GM19351 (cell line): ENCODE measurements around the gene MRTFA.

Source experiments
- ATAC-seq: cut with Tn5 transposase; IDR thresholded peaks from one replicate; pipeline ENCODE4 v1.9.1; 2021; ENCODE audit warnings: mild to moderate bottlenecking, moderate library complexity; ENCODE audit not compliant: unreplicated experiment

MRTFA gene

DNA sequence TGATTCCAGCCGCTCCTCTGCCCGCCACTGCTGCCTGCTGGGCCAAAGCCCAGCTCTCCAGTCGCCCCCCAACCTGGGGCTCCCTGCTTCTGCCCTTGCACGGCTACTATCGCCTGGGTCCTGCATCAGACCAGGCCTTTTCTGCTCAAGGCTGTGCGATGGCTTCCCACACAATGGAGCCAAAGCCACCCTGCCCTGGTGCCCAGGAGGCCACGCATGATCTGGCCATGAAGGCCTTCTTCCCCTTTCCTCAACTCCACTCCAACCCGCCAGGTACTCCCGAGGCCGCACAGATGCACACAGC lies 220.3 kb downstream of the MRTFA start:
- no peak for ATAC-seq

GRCh38 chr22:40415531-40416266 lies 220.8 kb downstream of the MRTFA start:
- ATAC-seq, result no peak

- no peak for ATAC-seq
These were observed 221.5 kb downstream of the MRTFA start for GRCh38 chr22:40414838-40415505.

- no peak for ATAC-seq
These were observed 222.2 kb downstream of the MRTFA start for GRCh38 chr22:40414311-40414710.

DNA sequence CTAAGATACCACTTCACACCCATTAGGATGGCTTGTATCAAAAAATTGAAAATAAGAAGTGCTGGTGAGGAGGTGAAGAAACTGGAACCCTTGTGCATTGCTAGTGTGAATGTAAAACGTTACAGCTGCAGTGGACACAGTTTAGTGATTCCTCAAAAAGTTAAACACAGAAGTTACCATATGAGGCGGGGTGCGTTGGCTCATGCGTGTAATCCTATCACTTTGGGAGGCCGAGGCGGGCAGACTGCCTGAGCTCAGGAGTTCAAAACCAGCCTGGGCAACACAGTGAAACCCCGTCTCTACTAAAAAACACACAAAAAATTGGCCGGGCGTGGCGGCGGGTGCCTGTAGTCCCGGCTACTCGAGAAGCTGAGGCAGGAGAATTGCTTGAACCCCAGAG lies 222.6 kb downstream of the MRTFA start:
- ATAC-seq, result no peak

DNA sequence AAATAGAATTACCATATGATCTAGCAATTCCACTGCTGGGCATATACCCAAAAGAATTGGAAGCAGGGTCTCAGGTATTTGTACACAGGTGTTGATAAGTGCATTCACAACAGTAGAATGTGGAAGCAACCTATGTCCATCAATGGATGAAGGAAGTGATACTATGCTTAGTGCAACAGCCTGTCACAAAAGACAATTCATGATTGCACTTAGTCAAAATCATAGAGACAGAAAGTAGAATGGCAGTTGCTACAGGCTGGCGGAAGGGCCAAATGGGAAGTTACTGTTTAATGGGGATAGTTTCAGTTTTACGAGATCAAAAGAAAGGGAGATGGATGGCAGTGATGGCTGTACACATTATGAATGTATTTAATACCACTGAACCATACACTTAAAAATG lies 224.1 kb downstream of the MRTFA start:
- peak; percentile 50 for ATAC-seq

DNA sequence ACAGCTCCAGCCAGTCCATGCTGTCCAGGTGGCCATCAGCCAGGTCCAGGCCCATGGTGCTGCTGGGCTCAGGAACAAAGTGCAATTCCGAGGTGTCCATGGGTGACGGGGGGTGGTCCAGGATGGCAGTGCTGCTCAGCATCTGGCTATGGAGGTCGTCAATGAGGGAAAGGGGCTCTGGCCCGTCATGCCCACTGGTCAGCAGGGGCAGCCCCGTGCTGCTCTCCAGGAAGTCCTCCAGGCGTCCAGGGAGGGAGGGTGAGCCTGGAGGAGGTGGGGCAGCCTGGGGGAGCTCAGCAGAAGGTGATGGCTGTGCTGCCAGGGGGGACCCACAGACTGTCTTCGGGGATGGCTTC lies 225.0 kb downstream of the MRTFA start:
- ATAC-seq, result no peak

DNA sequence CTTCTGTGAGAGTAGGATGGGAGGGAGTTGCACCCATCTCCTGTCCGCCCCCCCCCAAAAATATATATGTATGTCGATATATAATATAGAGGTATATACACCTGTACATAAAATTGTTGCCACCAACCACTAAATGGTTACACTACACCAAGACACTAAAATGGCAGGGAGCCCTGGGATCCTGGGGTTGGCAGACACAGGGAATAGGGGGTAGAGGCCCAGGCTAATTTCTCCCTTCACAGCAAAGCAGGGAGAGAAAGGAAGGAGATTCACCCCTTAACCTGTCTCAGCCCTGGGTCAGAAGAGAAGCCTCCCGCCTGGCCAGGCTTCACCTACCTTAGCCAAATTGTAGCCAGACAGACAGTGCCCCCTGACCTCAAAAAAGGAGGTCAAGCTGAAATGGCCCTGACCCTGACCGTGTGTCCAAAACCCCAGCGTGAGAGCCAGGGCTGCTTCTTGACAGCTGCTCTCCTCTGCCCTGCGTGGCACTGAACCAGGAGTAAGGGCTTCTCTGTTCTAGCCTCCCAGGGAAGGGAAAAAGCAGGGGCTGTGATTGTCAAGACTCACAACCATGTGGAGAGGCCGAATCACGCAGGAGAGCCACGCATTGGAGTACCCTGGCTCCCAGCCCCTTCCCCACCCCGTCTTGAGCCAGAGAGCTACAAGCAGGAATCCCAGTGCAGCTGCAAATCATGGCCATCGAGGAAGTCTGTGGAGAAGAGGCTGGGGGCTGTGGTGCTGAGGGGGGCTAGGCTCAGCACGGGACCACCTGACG lies 225.6 kb downstream of the MRTFA start:
- no peak for ATAC-seq

DNA sequence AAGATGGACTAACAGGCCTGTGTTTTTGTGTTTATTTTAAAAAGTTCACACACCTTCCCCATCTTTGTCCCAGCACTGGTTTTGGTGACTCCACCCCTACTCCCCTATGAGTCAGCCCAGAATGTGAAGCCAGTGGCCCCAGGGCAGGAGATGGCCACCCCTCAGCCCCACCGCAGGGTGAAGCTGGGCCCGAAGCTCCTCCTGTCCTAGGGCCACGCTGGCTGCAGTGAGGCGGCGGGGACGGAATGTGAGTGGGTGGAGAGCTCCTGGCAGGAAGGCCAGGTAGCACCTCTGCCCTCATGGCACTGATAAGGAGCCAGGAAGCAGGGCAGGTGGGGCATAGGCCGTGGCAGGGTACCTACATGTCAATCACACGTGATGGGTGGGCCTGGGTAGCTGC lies 226.2 kb downstream of the MRTFA start:
- no peak for ATAC-seq

DNA sequence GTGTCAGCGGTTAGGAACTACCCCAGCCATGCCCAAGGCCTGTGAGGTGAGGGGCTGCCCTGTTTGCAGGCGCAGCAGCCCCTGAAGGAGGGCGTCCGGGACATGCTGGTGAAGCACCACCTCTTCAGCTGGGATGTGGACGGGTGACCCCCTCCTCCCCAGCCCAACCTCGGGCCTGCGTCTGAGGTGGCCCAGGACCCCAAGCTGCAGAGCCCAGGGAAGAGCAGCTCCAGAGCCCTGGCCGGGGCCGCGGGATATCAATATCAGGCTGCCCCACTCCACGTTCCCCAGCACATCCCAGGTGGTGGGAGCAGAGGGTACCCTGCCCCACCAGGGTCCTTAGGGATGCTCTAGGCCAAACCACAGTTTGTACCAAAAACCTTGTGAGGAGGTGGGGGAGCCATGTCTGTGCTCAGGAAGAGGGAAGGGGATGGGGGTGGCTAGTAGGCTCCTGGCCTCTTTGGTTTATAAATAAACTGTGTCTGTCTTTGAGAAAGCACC lies 226.9 kb downstream of the MRTFA start:
- no peak for ATAC-seq

DNA sequence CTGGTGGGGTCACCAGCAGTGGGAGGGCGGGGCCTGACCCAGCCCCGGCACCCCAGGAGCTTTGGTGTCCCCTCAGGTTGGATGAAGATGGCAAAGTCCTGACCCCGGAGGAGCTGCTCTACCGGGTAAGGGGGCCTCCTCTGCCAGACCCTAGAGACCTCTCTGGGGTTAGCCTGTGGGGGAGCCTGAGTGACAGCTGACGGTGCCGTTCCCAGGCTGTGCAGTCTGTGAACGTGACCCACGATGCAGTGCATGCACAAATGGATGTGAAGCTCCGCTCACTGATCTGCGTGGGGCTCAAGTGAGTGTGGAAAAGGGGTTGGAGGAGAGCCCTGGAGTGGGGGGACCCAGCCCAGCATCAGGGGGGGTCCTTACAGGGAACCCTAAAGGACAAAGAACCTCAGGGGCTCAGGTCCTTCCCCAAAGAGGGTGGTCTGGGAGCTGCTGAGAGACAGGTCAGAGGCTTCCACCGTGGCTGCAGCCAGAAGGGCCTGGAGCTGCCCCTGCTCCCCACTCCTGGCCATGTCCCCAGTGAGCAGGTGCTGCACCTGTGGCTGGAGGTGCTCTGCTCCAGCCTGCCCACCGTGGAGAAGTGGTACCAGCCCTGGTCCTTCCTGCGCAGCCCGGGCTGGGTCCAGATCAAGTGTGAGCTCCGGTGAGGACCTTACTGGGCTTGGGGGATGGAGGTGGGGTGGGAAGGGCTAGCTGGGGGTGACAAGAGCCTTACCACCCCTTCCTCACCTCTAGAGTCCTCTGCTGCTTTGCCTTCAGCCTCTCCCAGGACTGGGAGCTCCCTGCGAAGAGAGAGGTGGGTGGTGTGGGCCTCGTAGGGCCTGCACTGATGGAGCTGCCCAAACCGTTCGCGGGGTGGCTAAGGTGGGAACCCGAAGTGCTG lies 227.6 kb downstream of the MRTFA start:
- ATAC-seq, result no peak

- ATAC-seq, result no peak
These were observed 228.4 kb downstream of the MRTFA start for GRCh38 chr22:40407831-40408717.

DNA sequence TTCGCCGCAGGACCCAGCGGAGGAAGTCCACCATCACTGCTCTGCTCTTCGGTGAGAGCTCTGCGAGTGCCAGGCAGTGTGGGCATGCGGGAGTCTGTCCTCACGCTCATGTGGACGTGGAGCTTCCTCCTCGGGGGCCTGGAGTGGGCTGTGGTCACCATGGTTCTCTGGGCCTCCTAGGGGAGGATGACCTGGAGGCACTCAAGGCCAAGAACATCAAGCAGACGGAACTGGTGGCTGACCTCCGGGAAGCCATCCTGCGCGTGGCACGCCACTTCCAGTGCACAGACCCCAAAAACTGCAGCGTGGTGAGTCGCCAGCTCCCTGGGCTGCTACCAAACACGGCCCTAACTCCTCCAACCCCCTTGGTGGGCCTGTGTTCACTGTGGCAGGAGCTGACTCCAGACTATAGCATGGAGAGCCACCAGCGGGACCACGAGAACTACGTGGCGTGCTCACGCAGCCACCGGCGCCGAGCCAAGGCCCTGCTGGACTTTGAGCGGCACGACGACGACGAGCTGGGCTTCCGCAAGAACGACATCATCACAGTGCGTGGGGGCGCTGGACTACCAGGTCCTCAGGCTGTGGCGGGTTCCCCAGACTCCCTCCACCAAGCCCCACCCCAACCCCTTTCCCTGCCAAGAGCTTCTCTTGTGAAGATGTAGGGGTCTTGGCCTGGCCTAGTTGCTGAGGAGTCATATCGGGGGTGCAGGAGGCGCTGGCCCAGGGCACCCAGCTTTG lies 229.3 kb downstream of the MRTFA start:
- no peak for ATAC-seq

GRCh38 chr22:40406063-40406890 lies 230.2 kb downstream of the MRTFA start:
- no peak for ATAC-seq

DNA sequence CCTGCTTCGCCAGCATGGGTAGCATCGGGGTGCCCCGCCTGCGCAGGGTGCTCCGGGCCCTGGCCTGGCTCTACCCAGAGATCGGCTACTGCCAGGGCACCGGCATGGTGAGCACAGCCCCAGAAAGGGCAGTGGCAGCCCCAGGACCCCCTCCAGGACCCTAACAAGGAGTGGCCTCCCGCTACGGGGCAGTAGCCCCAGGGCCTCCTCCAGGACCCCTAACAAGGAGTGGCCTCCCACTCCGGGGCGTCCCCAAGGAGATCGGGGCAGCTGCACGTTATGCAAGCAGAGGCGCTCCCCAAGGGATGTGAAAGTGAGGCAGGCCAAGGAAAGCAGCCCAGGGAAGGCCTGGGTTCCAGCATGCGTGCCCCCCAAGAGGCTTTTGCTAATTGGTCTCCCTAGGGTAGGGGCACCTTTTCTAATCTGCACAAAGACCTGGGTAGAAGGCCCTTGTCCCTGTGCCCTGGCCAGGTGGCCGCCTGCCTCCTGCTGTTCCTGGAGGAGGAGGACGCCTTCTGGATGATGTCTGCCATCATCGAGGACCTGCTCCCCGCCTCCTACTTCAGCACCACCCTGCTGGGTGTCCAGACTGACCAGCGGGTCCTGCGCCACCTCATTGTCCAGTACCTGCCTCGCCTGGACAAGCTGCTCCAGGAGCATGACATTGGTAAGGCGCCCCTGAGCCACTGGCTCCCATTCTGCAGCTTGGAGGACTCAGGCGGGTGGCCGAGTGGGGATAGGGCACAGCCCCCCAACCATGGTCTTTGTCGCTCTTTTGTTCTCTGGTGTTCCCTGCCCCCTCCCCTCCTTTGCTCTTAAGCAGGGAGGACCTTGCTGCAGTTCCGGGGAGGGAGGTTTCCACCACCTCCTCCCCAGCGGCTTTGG lies 231.1 kb downstream of the MRTFA start:
- no peak for ATAC-seq

DNA sequence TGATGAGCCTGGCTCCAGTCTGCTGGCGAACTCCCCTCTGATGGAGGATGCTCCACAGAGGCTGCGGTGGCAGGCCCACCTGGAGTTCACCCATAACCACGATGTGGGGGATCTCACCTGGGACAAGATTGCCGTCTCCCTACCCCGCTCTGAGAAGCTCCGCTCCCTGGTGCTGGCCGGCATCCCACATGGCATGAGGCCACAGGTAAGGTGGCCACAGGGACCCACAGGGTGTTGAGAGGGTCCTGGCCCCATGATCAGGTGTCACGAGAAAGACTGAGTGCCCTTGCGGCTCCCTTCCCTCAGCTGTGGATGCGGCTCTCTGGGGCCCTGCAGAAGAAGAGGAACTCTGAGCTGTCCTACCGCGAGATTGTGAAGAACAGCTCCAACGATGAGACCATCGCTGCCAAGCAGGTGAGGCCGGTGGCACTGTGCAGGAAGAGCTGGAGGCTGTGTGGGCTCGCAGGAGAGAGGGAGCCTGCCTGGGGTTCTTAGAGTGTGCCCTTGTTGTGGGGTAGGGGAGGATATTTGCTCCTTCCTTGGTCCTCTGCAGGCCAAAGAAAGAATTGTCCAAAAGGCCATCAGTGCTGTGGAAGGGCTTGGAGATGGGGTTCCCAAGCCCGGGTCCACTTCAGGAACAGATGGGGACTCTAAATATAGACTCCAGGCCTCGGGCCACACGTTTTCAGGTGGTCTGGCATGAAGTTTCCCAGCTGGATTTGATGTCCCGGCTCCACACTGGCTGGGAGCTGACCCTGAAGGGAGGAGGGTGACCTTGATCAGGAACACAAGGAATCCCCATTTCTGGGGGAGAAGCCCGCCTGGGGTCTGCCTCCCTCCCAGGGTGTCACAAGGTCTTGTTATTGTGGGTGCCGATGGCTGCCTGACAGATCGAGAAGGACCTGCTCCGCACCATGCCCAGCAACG lies 232.0 kb downstream of the MRTFA start:
- no peak for ATAC-seq
